Measurements from ENCODE around the gene NLRC4.

The NLRC4 gene

DNA sequence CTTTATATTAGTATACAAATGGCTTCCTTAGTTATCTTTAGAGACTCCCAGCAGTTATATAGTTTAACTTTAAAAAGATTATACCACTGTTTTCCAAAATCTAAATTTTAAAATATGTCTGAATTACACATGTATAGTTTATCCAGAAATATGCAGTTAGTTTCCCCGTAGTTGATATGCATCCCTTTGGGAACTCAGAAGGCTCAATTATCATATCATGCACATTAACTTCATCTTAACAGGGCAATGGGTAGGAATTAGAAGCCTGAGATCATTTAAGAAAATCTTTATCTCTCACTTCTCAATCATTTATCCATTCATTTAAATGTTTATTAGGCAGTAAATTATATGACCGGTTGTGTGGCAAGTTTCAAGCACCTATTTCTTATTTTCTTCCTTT lies 27.2 kb downstream of the NLRC4 start:
- DNase-seq (ENCODE audit: low read depth), result no peak
- TF ChIP-seq POLR2A (IDR thresholded peaks at IDR 0.05; ENCODE audit: extremely low read depth, insufficient read length) (no peak), MYC (IDR thresholded peaks at IDR 0.05; ENCODE audit: low read depth, low read length) (no peak), CTCF (IDR thresholded peaks at IDR 0.05; ENCODE audit: low read depth, low read length) (no peak)
- TF ChIP-seq, protein P1, sequence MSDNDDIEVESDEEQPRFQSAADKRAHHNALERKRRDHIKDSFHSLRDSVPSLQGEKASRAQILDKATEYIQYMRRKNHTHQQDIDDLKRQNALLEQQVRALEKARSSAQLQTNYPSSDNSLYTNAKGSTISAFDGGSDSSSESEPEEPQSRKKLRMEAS (IDR thresholded peaks at IDR 0.05; ENCODE audit: low read depth, low read length), result no peak
- no peak overlapping the region for H3K4me3 ChIP-seq (ENCODE audit: low read depth, low read length)

DNA sequence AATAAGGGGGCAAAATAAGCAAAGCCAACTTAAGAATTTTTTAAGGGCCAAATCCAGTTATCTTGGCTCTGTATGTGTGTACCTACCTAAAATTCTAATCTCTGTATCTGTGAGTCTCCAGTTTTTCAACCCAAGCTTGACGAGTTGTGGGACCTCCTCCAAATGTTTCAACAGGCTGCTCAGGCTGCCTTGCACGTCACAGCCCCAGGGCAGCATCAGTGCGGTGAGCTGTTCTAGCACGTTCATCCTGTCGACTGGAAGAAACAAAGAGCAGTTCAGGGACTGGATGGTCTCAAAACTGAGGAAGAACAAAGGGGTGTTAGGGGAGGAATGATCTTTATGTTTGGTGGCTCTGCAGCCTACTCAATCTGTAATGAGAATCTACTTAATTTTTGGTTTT lies 29.4 kb downstream of the NLRC4 start:
- DNase-seq (ENCODE audit: low read depth), result no peak
- TF ChIP-seq CTCF (IDR thresholded peaks at IDR 0.05; ENCODE audit: low read depth, low read length) (no peak), POLR2A (IDR thresholded peaks at IDR 0.05; ENCODE audit: extremely low read depth, insufficient read length) (no peak), MYC (IDR thresholded peaks at IDR 0.05; ENCODE audit: low read depth, low read length) (no peak)
- TF ChIP-seq, protein P1 (IDR thresholded peaks at IDR 0.05; ENCODE audit: low read depth, low read length), result no peak
- H3K4me3 ChIP-seq (ENCODE audit: low read depth, low read length), result no peak overlapping the region

- no peak for TF ChIP-seq CTCF (IDR thresholded peaks at IDR 0.05; ENCODE audit: low read depth, low read length)
- TF ChIP-seq, protein P1 (IDR thresholded peaks at IDR 0.05; ENCODE audit: low read depth, low read length), result no peak
- TF ChIP-seq MYC (IDR thresholded peaks at IDR 0.05; ENCODE audit: low read depth, low read length), result no peak
- TF ChIP-seq POLR2A (IDR thresholded peaks at IDR 0.05; ENCODE audit: extremely low read depth, insufficient read length), result no peak
- no peak overlapping the region for H3K4me3 ChIP-seq (ENCODE audit: low read depth, low read length)
- no peak for DNase-seq (ENCODE audit: low read depth)
Measured at GRCh38 chr2:32231959-32232358, 32.7 kb downstream of the NLRC4 start.

DNA sequence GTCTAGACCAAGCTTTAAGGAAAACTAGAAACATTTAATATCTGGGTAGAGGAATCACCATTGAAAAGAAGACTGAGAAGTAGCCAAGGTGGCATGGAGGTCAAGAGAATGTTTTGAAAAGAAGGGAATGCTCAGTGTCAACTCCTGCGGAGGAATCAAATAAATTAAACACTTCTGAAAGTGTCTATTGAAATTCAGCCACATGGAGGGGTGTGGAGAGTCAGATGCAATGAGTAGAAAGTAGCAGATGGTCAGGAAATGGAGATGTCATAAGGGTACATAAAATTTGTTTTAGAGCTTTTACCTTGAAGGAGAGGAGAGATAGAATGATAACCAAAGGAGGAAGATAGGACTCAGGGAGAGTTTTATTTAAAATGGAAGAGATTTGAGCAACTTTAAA lies 35.1 kb downstream of the NLRC4 start:
- DNase-seq (ENCODE audit: low read depth), result no peak
- H3K4me3 ChIP-seq (ENCODE audit: low read depth, low read length), result no peak overlapping the region
- TF ChIP-seq, protein P1 (IDR thresholded peaks at IDR 0.05; ENCODE audit: low read depth, low read length), result no peak
- no peak for TF ChIP-seq MYC (IDR thresholded peaks at IDR 0.05; ENCODE audit: low read depth, low read length)
- TF ChIP-seq POLR2A (IDR thresholded peaks at IDR 0.05; ENCODE audit: extremely low read depth, insufficient read length), result no peak
- no peak for TF ChIP-seq CTCF (IDR thresholded peaks at IDR 0.05; ENCODE audit: low read depth, low read length)

DNA sequence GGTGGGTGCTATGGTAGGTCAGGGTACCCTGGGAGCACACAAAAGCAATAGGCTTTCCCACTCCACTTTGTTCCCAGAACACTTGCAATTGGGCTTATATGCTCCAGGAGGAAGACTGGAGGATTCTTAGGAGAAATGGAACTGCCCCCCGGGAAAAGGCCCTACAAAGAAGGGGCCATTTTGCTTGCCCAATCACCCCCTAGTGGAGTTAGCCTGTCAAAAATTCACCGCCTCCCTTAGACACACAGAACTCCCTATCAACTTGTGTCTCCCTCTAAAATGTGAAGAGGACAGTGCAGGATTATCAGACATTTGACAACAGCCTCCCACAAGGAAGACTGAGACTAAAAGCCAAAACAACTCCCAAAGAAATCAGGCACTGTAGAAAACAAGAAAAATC lies 36.5 kb downstream of the NLRC4 start:
- TF ChIP-seq POLR2A (IDR thresholded peaks at IDR 0.05; ENCODE audit: extremely low read depth, insufficient read length), result no peak
- TF ChIP-seq, protein P1 (IDR thresholded peaks at IDR 0.05; ENCODE audit: low read depth, low read length), result no peak
- TF ChIP-seq CTCF (IDR thresholded peaks at IDR 0.05; ENCODE audit: low read depth, low read length), result no peak
- no peak for TF ChIP-seq MYC (IDR thresholded peaks at IDR 0.05; ENCODE audit: low read depth, low read length)
- no peak overlapping the region for H3K4me3 ChIP-seq (ENCODE audit: low read depth, low read length)
- DNase-seq (ENCODE audit: low read depth), result no peak

GRCh38 chr2:32227492-32227891 lies 37.2 kb downstream of the NLRC4 start:
- DNase-seq (ENCODE audit: low read depth), result no peak
- no peak overlapping the region for H3K4me3 ChIP-seq (ENCODE audit: low read depth, low read length)
- no peak for TF ChIP-seq MYC (IDR thresholded peaks at IDR 0.05; ENCODE audit: low read depth, low read length)
- TF ChIP-seq CTCF (IDR thresholded peaks at IDR 0.05; ENCODE audit: low read depth, low read length), result no peak

Data from NB4 (cell line).